ENCODE measurements around the gene LOXL1. TPM values are rescaled to one million over a fixed set of nuclear protein-coding genes. Genes with fewer than 3 reads are reported as not detected.

The LOXL1 gene
- total RNA-seq, 1 donor from 2014 or later = 16.6 TPM

- ATAC-seq (no peak), DNase-seq (ENCODE audit: low spot score) (no peak)
- intact Hi-C loops (cut with DNase I) = no loop called here
Measured at GRCh38 chr15:73915082-73915481, 11.2 kb upstream of the LOXL1 start.

- intact Hi-C loops (cut with DNase I) = no loop called here
- ATAC-seq (no peak), DNase-seq (ENCODE audit: low spot score) (no peak)
Measured at GRCh38 chr15:73918784-73919183, 7.5 kb upstream of the LOXL1 start.

GRCh38 chr15:73919706-73920105 lies 6.6 kb upstream of the LOXL1 start:
- ATAC-seq (no peak), DNase-seq (ENCODE audit: low spot score) (no peak)
- intact Hi-C loops (cut with DNase I) = no loop called here

- intact Hi-C loops (cut with DNase I) = no loop called here
- no peak for DNase-seq (ENCODE audit: low spot score)
- ATAC-seq = no peak
Measured at GRCh38 chr15:73921254-73921925, 4.9 kb upstream of the LOXL1 start.

GRCh38 chr15:73922186-73923151 lies 3.8 kb upstream of the LOXL1 start:
- ATAC-seq = no peak
- intact Hi-C loops (cut with DNase I) = no loop called here
- DNase-seq (ENCODE audit: low spot score) = no peak

- DNase-seq (ENCODE audit: low spot score) (no peak), ATAC-seq (no peak)
- intact Hi-C loops (cut with DNase I) = no loop called here
Measured at GRCh38 chr15:73923156-73923487, 3.1 kb upstream of the LOXL1 start.

GRCh38 chr15:73923488-73924164 lies 2.6 kb upstream of the LOXL1 start:
- DNase-seq (ENCODE audit: low spot score) (no peak), ATAC-seq (no peak)
- intact Hi-C loops (cut with DNase I) = no loop called here

- DNase-seq (ENCODE audit: low spot score) (no peak), ATAC-seq (peak; percentile 49)
Measured at GRCh38 chr15:73924171-73924921, 1.9 kb upstream of the LOXL1 start.

GRCh38 chr15:73925848-73926218 lies 429 bp upstream of the LOXL1 start:
- no peak for DNase-seq (ENCODE audit: low spot score)
- ATAC-seq = no peak
- intact Hi-C loops (cut with DNase I) = no loop called here

More at GRCh38 chr15:73924171-73924921, 1.9 kb upstream of the LOXL1 start:
- intact Hi-C loops (cut with DNase I) = no loop called here

GRCh38 chr15:73927003-73927475 lies 777 bp downstream of the LOXL1 start:
- intact Hi-C loops (cut with DNase I) = no loop called here
- ATAC-seq = no peak
- DNase-seq (ENCODE audit: low spot score) = peak; percentile 77

GRCh38 chr15:73927476-73928240 lies 1.4 kb downstream of the LOXL1 start:
- peak; percentile 12 for ATAC-seq
- intact Hi-C loops (cut with DNase I) = no loop called here
- DNase-seq (ENCODE audit: low spot score) = peak; percentile 75

GRCh38 chr15:73928241-73928579 lies 1.9 kb downstream of the LOXL1 start:
- intact Hi-C loops (cut with DNase I) = no loop called here
- DNase-seq (ENCODE audit: low spot score) (no peak), ATAC-seq (no peak)

- intact Hi-C loops (cut with DNase I) = no loop called here
- ATAC-seq (no peak), DNase-seq (ENCODE audit: low spot score) (no peak)
Measured at GRCh38 chr15:73928971-73929627, 2.8 kb downstream of the LOXL1 start.

GRCh38 chr15:73930371-73930770 lies 4.1 kb downstream of the LOXL1 start:
- ATAC-seq (peak; percentile 47), DNase-seq (ENCODE audit: low spot score) (no peak)
- intact Hi-C loops (cut with DNase I) = no loop called here

- ATAC-seq (no peak), DNase-seq (ENCODE audit: low spot score) (peak; percentile 55)
- intact Hi-C loops (cut with DNase I) = no loop called here
Measured at GRCh38 chr15:73930790-73931281, 4.6 kb downstream of the LOXL1 start.

- peak; percentile 45 for DNase-seq (ENCODE audit: low spot score)
- intact Hi-C loops (cut with DNase I) = no loop called here
- no peak for ATAC-seq
Measured at GRCh38 chr15:73931441-73931840, 5.2 kb downstream of the LOXL1 start.

- no peak for DNase-seq (ENCODE audit: low spot score)
- intact Hi-C loops (cut with DNase I) = no loop called here
- ATAC-seq = no peak
Measured at GRCh38 chr15:73932381-73933191, 6.3 kb downstream of the LOXL1 start.
